H9 (cell line): Measurements from ENCODE around the gene SEMA5A. TPM values are rescaled to one million over a fixed set of nuclear protein-coding genes. Genes with fewer than 3 reads are reported as not detected.

Experiments used
- DNase-seq: peaks from one replicate; pipeline ENCODE4 v3.0.0-alpha.2; 2017
- H2AFZ ChIP-seq: one replicate; pipeline ENCODE4 v1.6.1; 2013; ENCODE audit warnings: mild to moderate bottlenecking, low read length, control low read depth, moderate library complexity
- H2AK5ac ChIP-seq: 2 replicates; pipeline ENCODE4 v1.6.1; 2013; ENCODE audit warnings: low read length, control low read depth, mixed read lengths; ENCODE audit not compliant: insufficient read length
- H2BK120ac ChIP-seq: one replicate; pipeline ENCODE4 v1.6.1; 2013; ENCODE audit warnings: low read depth, mild to moderate bottlenecking, low read length, control low read depth, inconsistent platforms; ENCODE audit not compliant: poor library complexity, severe bottlenecking
- H2BK12ac ChIP-seq: 2 replicates; pipeline ENCODE4 v1.6.1; 2013; ENCODE audit warnings: low read length, control low read depth, mixed read lengths, low read depth; ENCODE audit not compliant: insufficient read length
- H2BK15ac ChIP-seq: 2 replicates; pipeline ENCODE4 v1.6.1; 2013; ENCODE audit warnings: low read depth, low read length, control low read depth
- H2BK20ac ChIP-seq: one replicate; pipeline ENCODE4 v1.6.1; 2013; ENCODE audit warnings: low read depth, mild to moderate bottlenecking, low read length, control low read depth, inconsistent platforms; ENCODE audit not compliant: poor library complexity, severe bottlenecking
- H2BK5ac ChIP-seq: 2 replicates; pipeline ENCODE4 v1.6.1; 2013; ENCODE audit warnings: low read length, control low read depth, mixed read lengths; ENCODE audit not compliant: insufficient read length
- H3K14ac ChIP-seq: 2 replicates; pipeline ENCODE4 v1.6.1; 2013; ENCODE audit warnings: low read length, control low read depth; ENCODE audit not compliant: insufficient read depth
- H3K18ac ChIP-seq: 2 replicates; pipeline ENCODE4 v1.6.1; 2013; ENCODE audit warnings: low read depth, mild to moderate bottlenecking, mixed read lengths, low read length, control low read depth; ENCODE audit not compliant: insufficient read length
- H3K23ac ChIP-seq: 2 replicates; pipeline ENCODE4 v1.6.1; 2013; ENCODE audit warnings: low read length, control low read depth, mixed read lengths, low read depth; ENCODE audit not compliant: insufficient read length
- H3K23me2 ChIP-seq: 2 replicates; pipeline ENCODE4 v1.6.1; 2013; ENCODE audit warnings: low read depth, mild to moderate bottlenecking, mixed read lengths, low read length, control low read depth; ENCODE audit not compliant: insufficient read length, poor library complexity, severe bottlenecking
- H3K27ac ChIP-seq: 2 replicates; pipeline ENCODE4 v1.5.1; 2013; ENCODE audit warnings: low read length, control low read depth, mixed read lengths, low read depth; ENCODE audit not compliant: insufficient read length
- H3K27me3 ChIP-seq: 2 replicates; pipeline ENCODE4 v1.6.1; 2013; ENCODE audit warnings: low read length, control low read depth, inconsistent platforms; ENCODE audit not compliant: insufficient read depth
- H3K4ac ChIP-seq: 2 replicates; pipeline ENCODE4 v1.6.1; 2013; ENCODE audit warnings: low read depth, mild to moderate bottlenecking, control low read depth, inconsistent platforms, low read length, moderate library complexity
- H3K4me1 ChIP-seq: 2 replicates; pipeline ENCODE4 v1.6.1; 2013; ENCODE audit warnings: low read length, control low read depth, inconsistent platforms; ENCODE audit not compliant: insufficient read depth
- H3K4me2 ChIP-seq: 2 replicates; pipeline ENCODE4 v1.6.1; 2013; ENCODE audit warnings: low read length, control low read depth, mixed read lengths; ENCODE audit not compliant: insufficient read length, insufficient read depth
- H3K56ac ChIP-seq: 2 replicates; pipeline ENCODE4 v1.6.1; 2013; ENCODE audit warnings: low read depth, mild to moderate bottlenecking, mixed read lengths, low read length, control low read depth; ENCODE audit not compliant: insufficient read length
- H3K79me1 ChIP-seq: 2 replicates; pipeline ENCODE4 v1.6.1; 2013; ENCODE audit warnings: low read depth, mild to moderate bottlenecking, moderate library complexity, low read length, control low read depth, inconsistent platforms; ENCODE audit not compliant: insufficient read depth, poor library complexity, severe bottlenecking
- H3K79me2 ChIP-seq: 2 replicates; pipeline ENCODE4 v1.6.1; 2013; ENCODE audit warnings: low read length, control low read depth, inconsistent platforms; ENCODE audit not compliant: insufficient read depth
- H3K9ac ChIP-seq: 2 replicates; pipeline ENCODE4 v1.6.1; 2013; ENCODE audit warnings: low read length, control low read depth, mixed read lengths; ENCODE audit not compliant: insufficient read length; ENCODE audit errors: extremely low read depth
- H3K9me3 ChIP-seq: one replicate; pipeline ENCODE4 v1.6.1; 2013; ENCODE audit warnings: low read depth, low read length, inconsistent platforms; ENCODE audit not compliant: control insufficient read depth
- H3T11ph ChIP-seq: one replicate; pipeline ENCODE4 v1.6.1; 2013; ENCODE audit warnings: mild to moderate bottlenecking, low read length, control low read depth, inconsistent platforms
- H4K20me1 ChIP-seq: one replicate; pipeline ENCODE4 v1.6.1; 2013; ENCODE audit not compliant: control insufficient read depth, insufficient read length, insufficient read depth
- H4K5ac ChIP-seq: 2 replicates; pipeline ENCODE4 v1.6.1; 2013; ENCODE audit warnings: low read depth, mild to moderate bottlenecking, mixed read lengths, low read length, control low read depth; ENCODE audit not compliant: insufficient read length
- H4K8ac ChIP-seq: replicated peaks from 2 replicates; pipeline ENCODE4 v1.6.1; 2013; ENCODE audit warnings: low read length, control low read depth, mixed read lengths, low read depth; ENCODE audit not compliant: insufficient read length
- H4K91ac ChIP-seq: 2 replicates; pipeline ENCODE4 v1.6.1; 2013; ENCODE audit warnings: low read depth, mild to moderate bottlenecking, moderate library complexity, mixed read lengths, low read length, control low read depth; ENCODE audit not compliant: insufficient read length
- H3K27ac Mint-ChIP-seq, 3 experiments: 2 replicates in 2 of 3; 3 replicates in 1 of 3; pipeline ENCODE4 v1.8.0; 2020 to 2021; ENCODE audit warnings: mixed read lengths in 3 of 3, mild to moderate bottlenecking in 1 of 3, moderate library complexity in 1 of 3
- H3K27me3 Mint-ChIP-seq: 2 replicates; pipeline ENCODE4 v1.8.0; 2021; ENCODE audit warnings: low read depth, mild to moderate bottlenecking, moderate library complexity, mixed read lengths
- H3K36me3 Mint-ChIP-seq, 3 experiments: 2 replicates in 2 of 3; 3 replicates in 1 of 3; pipeline ENCODE4 v1.8.0; 2020 to 2021; ENCODE audit warnings: low read depth in 3 of 3, mixed read lengths in 3 of 3; ENCODE audit not compliant: insufficient read depth in 1 of 3
- H3K4me1 Mint-ChIP-seq, 2 experiments: 2 replicates each; pipeline ENCODE4 v1.8.0; 2020; ENCODE audit warnings: mixed read lengths in 2 of 2
- H3K4me3 Mint-ChIP-seq, 2 experiments: 2 replicates in 1 of 2; 3 replicates in 1 of 2; pipeline ENCODE4 v1.8.0; 2020 to 2021; ENCODE audit warnings: mild to moderate bottlenecking in 2 of 2, mixed read lengths in 2 of 2, moderate library complexity in 1 of 2
- H3K9me3 Mint-ChIP-seq, 2 experiments: 2 replicates in 1 of 2; 3 replicates in 1 of 2; pipeline ENCODE4 v1.8.0; 2020; ENCODE audit warnings: mild to moderate bottlenecking in 2 of 2, mixed read lengths in 2 of 2, moderate library complexity in 1 of 2
- WGBS: extraction: QIAGEN DNeasy Blood & Tissue Kit; methylation state at CpG from one replicate; pipeline ENCODE4 v1.1.7; 2013; ENCODE audit warnings: missing lambda C conversion rate, low lambda C conversion rate, mixed read lengths; ENCODE audit not compliant: insufficient read length; ENCODE audit errors: extremely low coverage; 5-methylcytosine and 5-hydroxymethylcytosine counted together
- total RNA-seq: library from RNA; stranded (reverse); gene quantifications from 2 replicates; pipeline ENCODE4 v1.2.1, GENCODE V29; 2021
- TF ChIP-seq, protein P1 (sequence below): fragments of 200-600 bp; sonication (generic); conservative IDR thresholded peaks from 3 replicates; pipeline ENCODE4 v1.8.0; 2021; ENCODE audit warnings: antibody characterized with exemption, mild to moderate bottlenecking

The SEMA5A gene
- total RNA-seq, 1 experiment from 2014 or later, result 4.3 TPM

- TF ChIP-seq, protein P1, sequence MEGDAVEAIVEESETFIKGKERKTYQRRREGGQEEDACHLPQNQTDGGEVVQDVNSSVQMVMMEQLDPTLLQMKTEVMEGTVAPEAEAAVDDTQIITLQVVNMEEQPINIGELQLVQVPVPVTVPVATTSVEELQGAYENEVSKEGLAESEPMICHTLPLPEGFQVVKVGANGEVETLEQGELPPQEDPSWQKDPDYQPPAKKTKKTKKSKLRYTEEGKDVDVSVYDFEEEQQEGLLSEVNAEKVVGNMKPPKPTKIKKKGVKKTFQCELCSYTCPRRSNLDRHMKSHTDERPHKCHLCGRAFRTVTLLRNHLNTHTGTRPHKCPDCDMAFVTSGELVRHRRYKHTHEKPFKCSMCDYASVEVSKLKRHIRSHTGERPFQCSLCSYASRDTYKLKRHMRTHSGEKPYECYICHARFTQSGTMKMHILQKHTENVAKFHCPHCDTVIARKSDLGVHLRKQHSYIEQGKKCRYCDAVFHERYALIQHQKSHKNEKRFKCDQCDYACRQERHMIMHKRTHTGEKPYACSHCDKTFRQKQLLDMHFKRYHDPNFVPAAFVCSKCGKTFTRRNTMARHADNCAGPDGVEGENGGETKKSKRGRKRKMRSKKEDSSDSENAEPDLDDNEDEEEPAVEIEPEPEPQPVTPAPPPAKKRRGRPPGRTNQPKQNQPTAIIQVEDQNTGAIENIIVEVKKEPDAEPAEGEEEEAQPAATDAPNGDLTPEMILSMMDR, result no peak
- H3K4me1 ChIP-seq, result no peaks in the 10 kb centered on the region
- no peaks in the 10 kb centered on the region for H3K23me2 ChIP-seq
- no peak overlapping the region for H3K27ac Mint-ChIP-seq
- H3K9me3 Mint-ChIP-seq, result no peaks in the 10 kb centered on the region
- no peak overlapping the region for H2BK12ac ChIP-seq
- no peak overlapping the region for H3K4ac ChIP-seq
- H3K27me3 Mint-ChIP-seq, result no peaks in the 10 kb centered on the region
- H2BK5ac ChIP-seq, result no peak overlapping the region
- H2BK120ac ChIP-seq, result no peak overlapping the region
- H2AK5ac ChIP-seq, result no peak overlapping the region
- no peak for DNase-seq
- H3K4me2 ChIP-seq, result no peak overlapping the region
- H4K8ac ChIP-seq, result no peak overlapping the region
- WGBS, result no CpG with 5 or more reads among the region's 6 CpGs
- H3K27ac ChIP-seq, result no peak overlapping the region
- H4K91ac ChIP-seq, result no peak overlapping the region
- H3K4me3 Mint-ChIP-seq, result no peak overlapping the region
- no peaks in the 10 kb centered on the region for H3K79me2 ChIP-seq
- no peak overlapping the region for H2BK15ac ChIP-seq
- H3K27me3 ChIP-seq, result no peaks in the 10 kb centered on the region
- no peak overlapping the region for H2AFZ ChIP-seq
- H3K23ac ChIP-seq, result no peak overlapping the region
- H3K9ac ChIP-seq, result no peak overlapping the region
- H3K79me1 ChIP-seq, result no peaks in the 10 kb centered on the region
- no peaks in the 10 kb centered on the region for H4K20me1 ChIP-seq
- 0 out of 4 replicates have a peak, but pooled peaks cover 0 to 2% of the 10 kb centered on the region in 2 experiments for H3K4me1 Mint-ChIP-seq
- H4K5ac ChIP-seq, result no peak overlapping the region
- no peak overlapping the region for H3K56ac ChIP-seq
- no peak overlapping the region for H2BK20ac ChIP-seq
- H3K14ac ChIP-seq, result no peak overlapping the region
- peaks cover 0 to 2% (median 0%) of the 10 kb centered on the region in 3 experiments; a peak in 2 of 7 replicates for H3K36me3 Mint-ChIP-seq
- no peak overlapping the region for H3K18ac ChIP-seq
- no peak overlapping the region for H3T11ph ChIP-seq
- H3K9me3 ChIP-seq, result no peaks in the 10 kb centered on the region
Observed at GRCh38 chr5:9507974-9508373, 37.9 kb downstream of the SEMA5A start.
